Glutamatergic neuron (in vitro differentiated cells): ENCODE results near the gene MTA3. TPM values are rescaled to one million over a fixed set of nuclear protein-coding genes. Genes with fewer than 3 reads are reported as not detected.

Source experiments
- DNase-seq: peaks from one replicate; pipeline ENCODE4 v3.0.0; 2022
- H3K27ac Mint-ChIP-seq: one replicate; pipeline ENCODE4 v1.8.0; 2020; ENCODE audit warnings: mild to moderate bottlenecking, mixed read lengths, inconsistent platforms; ENCODE audit not compliant: unreplicated experiment
- H3K27me3 Mint-ChIP-seq: one replicate; pipeline ENCODE4 v1.8.0; 2020; ENCODE audit warnings: mild to moderate bottlenecking, moderate library complexity, mixed read lengths, inconsistent platforms; ENCODE audit not compliant: unreplicated experiment
- H3K36me3 Mint-ChIP-seq: one replicate; pipeline ENCODE4 v1.8.0; 2020; ENCODE audit warnings: mild to moderate bottlenecking, mixed read lengths, inconsistent platforms; ENCODE audit not compliant: unreplicated experiment
- H3K4me1 Mint-ChIP-seq: one replicate; pipeline ENCODE4 v1.8.0; 2020; ENCODE audit warnings: mild to moderate bottlenecking, low read depth, mixed read lengths, inconsistent platforms; ENCODE audit not compliant: unreplicated experiment
- H3K4me3 Mint-ChIP-seq: one replicate; pipeline ENCODE4 v1.8.0; 2020; ENCODE audit warnings: mild to moderate bottlenecking, mixed read lengths, inconsistent platforms; ENCODE audit not compliant: unreplicated experiment
- H3K9me3 Mint-ChIP-seq: one replicate; pipeline ENCODE4 v1.8.0; 2020; ENCODE audit warnings: mild to moderate bottlenecking, moderate library complexity, mixed read lengths, inconsistent platforms; ENCODE audit not compliant: unreplicated experiment
- CTCF ChIP-seq: fragments of 200-600 bp; sonication (generic); IDR thresholded peaks from one replicate; pipeline ENCODE4 v1.5.0; 2021; ENCODE audit not compliant: partially characterized antibody, unreplicated experiment
- total RNA-seq: library from RNA; stranded (reverse); fragmentation: NEBNext Ultra II Directional; extraction: Animal tissue kit (Norgen Biotek cat#: 25700); gene quantifications from one replicate; pipeline ENCODE4 v1.2.1, GENCODE V29; 2021; ENCODE audit not compliant: unreplicated experiment

Gene MTA3
- total RNA-seq, 1 donor from 2014 or later, result 64.1 TPM

GRCh38 chr2:42706836-42707235 is 138.4 kb downstream of the MTA3 start:
- no peak for TF ChIP-seq CTCF
- Mint-ChIP-seq H3K27ac (no peak overlapping the region), H3K4me3 (no peak overlapping the region), H3K27me3 (peaks cover 7% of the 10 kb centered on the region), H3K4me1 (peaks cover 6% of the 10 kb centered on the region), H3K36me3 (no peaks in the 10 kb centered on the region), H3K9me3 (no peaks in the 10 kb centered on the region)
- no peak for DNase-seq

- Mint-ChIP-seq H3K9me3 (no peaks in the 10 kb centered on the region), H3K27me3 (peaks cover 5% of the 10 kb centered on the region), H3K36me3 (no peaks in the 10 kb centered on the region), H3K27ac (no peak overlapping the region), H3K4me1 (peaks cover 3% of the 10 kb centered on the region), H3K4me3 (no peak overlapping the region)
- DNase-seq, result no peak
- no peak for TF ChIP-seq CTCF
Observed at GRCh38 chr2:42708179-42708578, 139.7 kb downstream of the MTA3 start.

- no peak overlapping the region for H3K4me3 Mint-ChIP-seq
- no peaks in the 10 kb centered on the region for H3K36me3 Mint-ChIP-seq
- DNase-seq, result no peak
- H3K4me1 Mint-ChIP-seq, result no peaks in the 10 kb centered on the region
- H3K27ac Mint-ChIP-seq, result no peak overlapping the region
- no peak for TF ChIP-seq CTCF
- peaks cover 2% of the 10 kb centered on the region for H3K27me3 Mint-ChIP-seq
- no peaks in the 10 kb centered on the region for H3K9me3 Mint-ChIP-seq
Observed at GRCh38 chr2:42711896-42712295, 143.5 kb downstream of the MTA3 start.

- Mint-ChIP-seq H3K9me3 (no peaks in the 10 kb centered on the region), H3K4me1 (no peaks in the 10 kb centered on the region), H3K27ac (no peak overlapping the region), H3K36me3 (no peaks in the 10 kb centered on the region), H3K4me3 (no peak overlapping the region), H3K27me3 (peaks cover 2% of the 10 kb centered on the region)
- DNase-seq, result no peak
- no peak for TF ChIP-seq CTCF
Observed at GRCh38 chr2:42712934-42713333, 144.5 kb downstream of the MTA3 start.

- TF ChIP-seq CTCF, result no peak
- Mint-ChIP-seq H3K4me1 (no peaks in the 10 kb centered on the region), H3K4me3 (no peak overlapping the region), H3K36me3 (no peaks in the 10 kb centered on the region), H3K9me3 (no peaks in the 10 kb centered on the region), H3K27ac (no peak overlapping the region), H3K27me3 (peaks cover 1% of the 10 kb centered on the region)
- DNase-seq, result no peak
Observed at GRCh38 chr2:42713920-42714319, 145.5 kb downstream of the MTA3 start.
